ENCODE data around the gene SLC2A1.

The SLC2A1 gene

DNA sequence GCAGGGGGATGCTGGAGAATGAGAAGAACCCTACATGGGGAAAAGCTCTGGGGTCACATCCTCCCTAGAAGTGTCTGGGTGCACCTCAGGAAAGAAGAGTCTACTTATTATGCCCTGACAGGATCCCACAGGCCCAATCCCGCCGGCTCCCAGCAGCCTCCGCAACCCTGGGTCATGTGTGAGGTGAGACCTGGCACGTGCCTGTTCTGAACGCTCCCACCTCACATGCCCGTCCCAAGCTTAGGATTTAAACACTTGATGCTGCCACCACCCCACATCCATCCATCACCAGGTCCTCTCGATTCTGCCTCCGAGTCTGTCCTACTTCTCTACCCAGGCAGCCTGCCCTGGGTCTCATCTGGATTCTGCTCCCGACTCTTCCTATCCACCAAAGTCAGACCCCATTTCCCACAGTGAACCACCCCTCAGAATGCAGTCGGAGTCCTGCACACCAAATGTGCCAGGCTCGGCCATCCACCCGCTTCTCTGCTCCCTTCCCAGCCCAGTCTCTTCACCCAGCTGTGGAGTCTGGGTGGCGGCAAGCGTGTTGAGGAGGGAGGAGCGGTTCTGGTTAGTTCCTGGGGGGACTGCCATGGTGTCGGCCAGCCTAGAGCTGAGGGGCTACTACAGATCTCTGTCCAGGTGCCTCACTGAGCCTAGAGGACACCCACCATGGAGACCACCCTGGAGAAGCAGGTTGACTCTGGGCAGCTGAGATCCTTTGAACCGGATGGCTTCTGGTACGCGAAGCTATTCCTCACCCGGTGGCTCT, 23.9 kb downstream of the SLC2A1 start:
- peak overlapping the region; percentile 89; the same call in 1 of the 2 replicates for H3K27ac ChIP-seq
- TF ChIP-seq CTCF (conservative IDR thresholded peaks at IDR 0.05): no peak

- no peak for TF ChIP-seq ZFX (IDR thresholded peaks at IDR 0.05)
- TF ChIP-seq CTCF (conservative IDR thresholded peaks at IDR 0.05): no peak
- peak overlapping the region; percentile 89 for H3K27ac ChIP-seq
Observed at GRCh38 chr1:42933610-42934491, 24.8 kb downstream of the SLC2A1 start.

- peak overlapping the region; percentile 89 for H3K27ac ChIP-seq
- TF ChIP-seq ZFX (IDR thresholded peaks at IDR 0.05): no peak
- TF ChIP-seq CTCF (conservative IDR thresholded peaks at IDR 0.05): no peak
Observed at GRCh38 chr1:42933060-42933586, 25.5 kb downstream of the SLC2A1 start.

DNA sequence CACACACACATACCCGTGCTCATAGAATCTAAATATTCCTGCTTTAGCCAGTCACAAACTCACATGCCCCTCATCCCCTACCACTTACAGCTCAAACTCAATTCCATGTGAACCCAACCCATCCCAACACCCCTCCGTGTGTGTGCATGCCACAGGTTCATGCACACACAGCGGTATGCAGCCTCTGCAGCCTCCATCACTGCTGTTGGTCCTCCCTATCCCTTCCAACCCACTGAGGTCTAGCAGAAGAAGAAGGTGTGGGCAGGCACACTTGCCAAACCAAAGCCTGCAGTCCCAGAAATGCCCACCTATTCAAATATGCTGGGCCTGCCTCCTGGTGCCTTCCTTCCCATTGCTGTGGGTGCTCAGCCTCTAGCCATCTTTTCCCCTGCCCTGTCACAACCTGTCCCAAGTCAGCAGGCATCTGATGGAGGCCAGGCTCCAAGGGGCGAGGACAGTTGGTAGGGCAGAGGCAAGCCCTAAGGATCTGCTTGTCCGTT, 26.2 kb downstream of the SLC2A1 start:
- no peak for TF ChIP-seq CTCF (conservative IDR thresholded peaks at IDR 0.05)
- TF ChIP-seq ZFX (IDR thresholded peaks at IDR 0.05): no peak
- H3K27ac ChIP-seq: peak overlapping the region; percentile 89

GRCh38 chr1:42931911-42932422, 26.7 kb downstream of the SLC2A1 start:
- peak overlapping the region; percentile 89 for H3K27ac ChIP-seq
- TF ChIP-seq ZFX (IDR thresholded peaks at IDR 0.05) (peak; percentile 33; the same call in 1 of the 2 replicates), CTCF (conservative IDR thresholded peaks at IDR 0.05) (no peak)

DNA sequence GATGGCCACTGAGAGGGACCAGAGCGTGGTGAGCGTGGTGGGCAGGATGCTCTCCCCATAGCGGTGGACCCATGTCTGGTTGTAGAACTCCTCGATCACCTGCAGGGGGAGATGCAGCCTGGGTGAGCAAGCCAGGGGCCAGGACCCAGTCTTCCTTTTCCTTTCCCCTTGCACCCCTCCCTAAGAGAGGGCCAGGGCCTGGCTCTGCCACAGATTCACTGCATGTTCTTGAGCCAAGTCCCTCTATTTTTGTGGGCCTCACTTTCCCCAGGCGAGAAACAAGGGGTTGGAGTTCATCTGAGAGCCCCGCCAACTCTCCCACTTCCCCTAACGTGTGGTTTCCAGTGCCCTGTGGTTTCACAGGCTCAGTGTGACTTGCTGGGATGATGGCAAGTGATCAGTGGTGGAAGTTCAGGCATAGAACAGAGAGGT, 27.5 kb downstream of the SLC2A1 start:
- H3K27ac ChIP-seq: peak overlapping the region; percentile 89

More for the DNA sequence above, 27.5 kb downstream of the SLC2A1 start:
- no peak for TF ChIP-seq ZFX (IDR thresholded peaks at IDR 0.05)
- TF ChIP-seq CTCF (conservative IDR thresholded peaks at IDR 0.05): no peak

Data from C4-2B (cell line).